Esophagus muscularis mucosa (tissue), 4 donors: ENCODE measurements around the gene WT1.

Experiments
- EP300 ChIP-seq: sonication (generic); formaldehyde crosslinking; IDR thresholded peaks from one replicate; pipeline ENCODE4 v1.6.1; 2017; ENCODE audit warnings: antibody characterized with exemption
- POLR2A ChIP-seq: fragments of 450-650 bp; IDR thresholded peaks from one replicate; pipeline ENCODE4 v1.6.1; 2017; ENCODE audit warnings: antibody characterized with exemption, moderate library complexity, mild to moderate bottlenecking, low read depth
- TF ChIP-seq, protein P1 (sequence below), 3 experiments: fragments of 200-600 bp in 2 of 3; fragments of 450-650 bp in 1 of 3; sonication (generic) in 2 of 3; IDR thresholded peaks; one replicate each; pipeline ENCODE4 v1.5.1; 2017 to 2019; ENCODE audit warnings: antibody characterized with exemption in 3 of 3, mild to moderate bottlenecking in 2 of 3, moderate library complexity in 1 of 3

DNA sequence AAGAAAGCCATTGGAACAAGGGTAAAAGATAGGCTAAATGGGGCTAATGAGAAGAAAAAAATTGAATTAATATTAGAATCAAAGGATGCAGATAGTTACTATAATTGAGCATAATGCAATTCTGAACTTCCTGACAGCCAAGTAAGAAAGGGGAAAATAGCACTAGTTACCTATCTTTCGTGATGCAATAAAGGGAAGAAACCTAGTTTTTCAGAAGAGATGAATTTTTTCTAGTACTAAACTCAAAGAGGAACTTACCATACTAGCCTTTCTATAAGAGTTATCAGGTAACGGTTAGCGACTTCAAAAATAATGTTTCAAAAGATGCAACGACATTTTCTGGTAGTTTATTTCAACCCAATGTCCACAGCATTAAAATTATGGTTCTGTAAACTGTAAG lies 8.8 kb upstream of the WT1 start:
- TF ChIP-seq, protein P1, sequence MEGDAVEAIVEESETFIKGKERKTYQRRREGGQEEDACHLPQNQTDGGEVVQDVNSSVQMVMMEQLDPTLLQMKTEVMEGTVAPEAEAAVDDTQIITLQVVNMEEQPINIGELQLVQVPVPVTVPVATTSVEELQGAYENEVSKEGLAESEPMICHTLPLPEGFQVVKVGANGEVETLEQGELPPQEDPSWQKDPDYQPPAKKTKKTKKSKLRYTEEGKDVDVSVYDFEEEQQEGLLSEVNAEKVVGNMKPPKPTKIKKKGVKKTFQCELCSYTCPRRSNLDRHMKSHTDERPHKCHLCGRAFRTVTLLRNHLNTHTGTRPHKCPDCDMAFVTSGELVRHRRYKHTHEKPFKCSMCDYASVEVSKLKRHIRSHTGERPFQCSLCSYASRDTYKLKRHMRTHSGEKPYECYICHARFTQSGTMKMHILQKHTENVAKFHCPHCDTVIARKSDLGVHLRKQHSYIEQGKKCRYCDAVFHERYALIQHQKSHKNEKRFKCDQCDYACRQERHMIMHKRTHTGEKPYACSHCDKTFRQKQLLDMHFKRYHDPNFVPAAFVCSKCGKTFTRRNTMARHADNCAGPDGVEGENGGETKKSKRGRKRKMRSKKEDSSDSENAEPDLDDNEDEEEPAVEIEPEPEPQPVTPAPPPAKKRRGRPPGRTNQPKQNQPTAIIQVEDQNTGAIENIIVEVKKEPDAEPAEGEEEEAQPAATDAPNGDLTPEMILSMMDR (IDR thresholded peaks at IDR 0.05), result no peak
- TF ChIP-seq POLR2A, result no peak
- no peak for TF ChIP-seq EP300
